ENCODE measurements around the gene CDRT15. TPM values are rescaled to one million over a fixed set of nuclear protein-coding genes. Genes with fewer than 3 reads are reported as not detected.
"Not testable (repeated sequence)": the region's sequence is repeated elsewhere in the genome, so short reads cannot be mapped to it uniquely, and the experiment has no call there.

CDRT15 gene
- polyA plus RNA-seq, 1 donor = 1.4 TPM

- no peak for DNase-seq (ENCODE audit: low read depth)
Measured at GRCh38 chr17:14207791-14208190, 28.9 kb downstream of the CDRT15 start.

GRCh38 chr17:14206891-14207290 is 29.8 kb downstream of the CDRT15 start:
- no peak for DNase-seq (ENCODE audit: low read depth)

- no peak for DNase-seq (ENCODE audit: low read depth)
Measured at GRCh38 chr17:14205992-14206461, 30.6 kb downstream of the CDRT15 start.

GRCh38 chr17:14205380-14205779 is 31.3 kb downstream of the CDRT15 start:
- DNase-seq (ENCODE audit: low read depth) = no peak

GRCh38 chr17:14204546-14204945 is 32.1 kb downstream of the CDRT15 start:
- DNase-seq (ENCODE audit: low read depth) = no peak

GRCh38 chr17:14204084-14204483 is 32.6 kb downstream of the CDRT15 start:
- DNase-seq (ENCODE audit: low read depth) = no peak

GRCh38 chr17:14203388-14203787 is 33.3 kb downstream of the CDRT15 start:
- no peak for DNase-seq (ENCODE audit: low read depth)

GRCh38 chr17:14202388-14203166 is 34.1 kb downstream of the CDRT15 start:
- no peak for DNase-seq (ENCODE audit: low read depth)

GRCh38 chr17:14201988-14202380 is 34.7 kb downstream of the CDRT15 start:
- no peak for DNase-seq (ENCODE audit: low read depth)

GRCh38 chr17:14201021-14201987 is 35.4 kb downstream of the CDRT15 start:
- DNase-seq (ENCODE audit: low read depth) = peak; percentile 6

GRCh38 chr17:14200354-14200753 is 36.3 kb downstream of the CDRT15 start:
- no peak for DNase-seq (ENCODE audit: low read depth)

GRCh38 chr17:14199601-14200000 is 37.1 kb downstream of the CDRT15 start:
- DNase-seq (ENCODE audit: low read depth) = no peak

GRCh38 chr17:14198575-14198974 is 38.1 kb downstream of the CDRT15 start:
- no peak for DNase-seq (ENCODE audit: low read depth)

GRCh38 chr17:14198013-14198412 is 38.6 kb downstream of the CDRT15 start:
- DNase-seq (ENCODE audit: low read depth) = no peak

GRCh38 chr17:14197586-14197985 is 39.1 kb downstream of the CDRT15 start:
- no peak for DNase-seq (ENCODE audit: low read depth)

GRCh38 chr17:14197057-14197456 is 39.6 kb downstream of the CDRT15 start:
- no peak for DNase-seq (ENCODE audit: low read depth)

- no peak for DNase-seq (ENCODE audit: low read depth)
Measured at GRCh38 chr17:14196377-14196997, 40.2 kb downstream of the CDRT15 start.

- DNase-seq (ENCODE audit: low read depth) = not testable (repeated sequence)
Measured at GRCh38 chr17:14192636-14193344, 43.9 kb downstream of the CDRT15 start.

- DNase-seq (ENCODE audit: low read depth) = not testable (repeated sequence)
Measured at GRCh38 chr17:14192039-14192438, 44.6 kb downstream of the CDRT15 start.

- not testable (repeated sequence) for DNase-seq (ENCODE audit: low read depth)
Measured at GRCh38 chr17:14191469-14191868, 45.2 kb downstream of the CDRT15 start.

- DNase-seq (ENCODE audit: low read depth) = not testable (repeated sequence)
Measured at GRCh38 chr17:14190774-14191173, 45.9 kb downstream of the CDRT15 start.

All from forelimb muscle (tissue), 1 donor.